Activated CD4-positive, alpha-beta T cell treated with anti-CD3 and anti-CD28 coated beads for 4 hours (primary cell): Measurements from ENCODE around the gene PER1.

Experiments
- DNase-seq, 2 donors: peaks; one replicate each; pipeline ENCODE4 v3.0.0-alpha.2; 2020

Gene PER1

GRCh38 chr17:8140065-8141029 is 11.9 kb downstream of the PER1 start:
- no peak for DNase-seq

- peak; percentile 92 for DNase-seq
Measured at GRCh38 chr17:8138672-8139371, 13.4 kb downstream of the PER1 start.

- DNase-seq: no peak
Measured at GRCh38 chr17:8138374-8138671, 13.9 kb downstream of the PER1 start.

GRCh38 chr17:8137645-8138373 is 14.4 kb downstream of the PER1 start:
- no peak for DNase-seq

GRCh38 chr17:8133941-8134340 is 18.3 kb downstream of the PER1 start:
- no peak for DNase-seq

- no peak for DNase-seq
Measured at GRCh38 chr17:8133399-8133798, 18.8 kb downstream of the PER1 start.

- DNase-seq: no peak
Measured at GRCh38 chr17:8131844-8132441, 20.3 kb downstream of the PER1 start.

- DNase-seq: no peak
Measured at GRCh38 chr17:8128125-8128784, 23.9 kb downstream of the PER1 start.

GRCh38 chr17:8126491-8127066 is 25.6 kb downstream of the PER1 start:
- peak; percentile 19 to 46 for DNase-seq

GRCh38 chr17:8125947-8126490 is 26.2 kb downstream of the PER1 start:
- DNase-seq: peak in 1 of 2 donors; percentile 24

- peak; percentile 79 to 92 for DNase-seq
Measured at GRCh38 chr17:8125154-8125946, 26.9 kb downstream of the PER1 start.

- peak in 1 of 2 donors; percentile 23 for DNase-seq
Measured at GRCh38 chr17:8124350-8125153, 27.7 kb downstream of the PER1 start.

- DNase-seq: no peak
Measured at GRCh38 chr17:8123695-8124349, 28.4 kb downstream of the PER1 start, which contains the start of gene HES7. TSS of gene HES7 (minus strand) at chr17:8124106. CDS start at chr17:8124084, 22 bp downstream.

GRCh38 chr17:8122924-8123694 is 29.1 kb downstream of the PER1 start:
- DNase-seq: peak; percentile 37 to 45

- DNase-seq: no peak
Measured at GRCh38 chr17:8122422-8122923, 29.7 kb downstream of the PER1 start.

- peak; percentile 24 to 39 for DNase-seq
Measured at GRCh38 chr17:8121681-8122421, 30.4 kb downstream of the PER1 start.

- no peak for DNase-seq
Measured at GRCh38 chr17:8121407-8121680, 30.9 kb downstream of the PER1 start.
